Measurements from ENCODE around the gene SLC39A8. TPM values are rescaled to one million over a fixed set of nuclear protein-coding genes. Genes with fewer than 3 reads are reported as not detected.
"Not testable (repeated sequence)": the region's sequence is repeated elsewhere in the genome, so short reads cannot be mapped to it uniquely, and the experiment has no call there.

SLC39A8 gene
- total and polyA plus RNA-seq, 2 donors = 8.1 to 25.3 TPM

DNA sequence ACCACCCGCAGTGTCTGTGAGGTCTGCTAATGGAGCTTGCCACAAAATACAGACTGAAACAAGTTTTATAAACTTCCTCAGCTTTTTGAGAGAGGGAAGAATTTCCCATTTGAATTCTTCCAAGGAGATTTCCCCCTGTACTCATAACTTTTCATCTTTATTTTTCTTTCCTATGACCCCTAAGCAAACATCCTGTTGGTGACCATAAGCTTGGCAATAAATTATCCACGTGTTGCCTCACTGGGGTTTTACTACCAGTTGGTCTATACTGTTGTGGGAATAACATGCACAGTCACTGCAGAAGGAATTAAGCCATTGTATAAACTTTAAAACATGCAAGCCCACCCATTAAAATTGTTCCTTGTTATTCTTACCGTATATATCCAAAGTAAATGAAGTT, 86.2 kb downstream of the SLC39A8 start:
- H3K27ac ChIP-seq (ENCODE audit: low read depth) = no peak overlapping the region
- H3K36me3 ChIP-seq (ENCODE audit: insufficient read depth) = no peaks in the 10 kb centered on the region
- WGBS = 46% methylated on average over 3 of the region's 3 CpGs
- no peak overlapping the region for H3K4me3 ChIP-seq (ENCODE audit: low read depth, low read length)
- DNase-seq (ENCODE audit: extremely low spot score) = no peak
- H3K4me1 ChIP-seq (ENCODE audit: insufficient read depth) = no peaks in the 10 kb centered on the region

DNA sequence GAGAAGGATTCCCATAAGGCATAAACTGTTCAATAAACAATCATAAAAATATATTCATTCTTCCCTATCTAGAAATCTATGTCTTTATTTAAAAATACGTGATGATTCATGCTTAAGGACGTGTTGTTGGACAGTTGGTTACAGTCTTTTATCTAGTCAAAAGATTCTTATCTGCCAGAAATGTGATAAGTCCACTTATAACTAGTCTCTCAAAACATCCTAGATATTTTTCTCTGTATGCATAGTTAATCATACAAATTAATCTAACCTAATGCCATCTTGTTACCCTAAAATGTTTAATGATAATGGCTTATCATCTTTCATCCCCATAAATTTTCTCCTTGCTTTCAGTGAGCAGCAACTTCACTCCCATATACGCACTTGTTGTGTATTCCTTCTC, 89.0 kb downstream of the SLC39A8 start:
- Histone ChIP-seq H3K4me3 (ENCODE audit: low read depth, low read length) (no peak overlapping the region), H3K27ac (ENCODE audit: low read depth) (no peak overlapping the region), H3K36me3 (ENCODE audit: insufficient read depth) (no peaks in the 10 kb centered on the region), H3K4me1 (ENCODE audit: insufficient read depth) (no peaks in the 10 kb centered on the region)
- DNase-seq (ENCODE audit: extremely low spot score) = no peak
- 28% methylated on average over 3 of the region's 3 CpGs for WGBS

DNA sequence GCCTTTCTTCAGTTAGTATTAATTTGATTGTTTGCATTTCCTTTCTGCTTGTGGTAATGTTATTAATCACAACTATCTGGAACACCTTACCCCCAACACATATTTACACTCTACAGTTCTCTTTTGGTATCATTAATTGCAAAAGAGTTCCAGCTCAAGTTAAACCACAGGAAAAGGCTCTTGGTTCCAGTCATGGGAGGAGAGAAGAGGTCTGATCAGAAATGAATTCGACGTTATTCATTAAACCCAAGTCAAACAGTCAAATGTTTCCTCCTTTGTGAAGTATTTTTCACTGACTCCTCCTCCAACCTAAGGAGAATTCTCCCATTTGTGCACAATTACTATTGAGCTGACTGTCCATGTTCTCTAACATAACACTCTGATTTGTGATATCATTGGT, 91.4 kb downstream of the SLC39A8 start:
- DNase-seq (ENCODE audit: extremely low spot score) = no peak
- H3K36me3 ChIP-seq (ENCODE audit: insufficient read depth) = no peaks in the 10 kb centered on the region
- no peaks in the 10 kb centered on the region for H3K4me1 ChIP-seq (ENCODE audit: insufficient read depth)
- H3K27ac ChIP-seq (ENCODE audit: low read depth) = no peak overlapping the region
- 94% methylated on average over 2 of the region's 2 CpGs for WGBS
- no peak overlapping the region for H3K4me3 ChIP-seq (ENCODE audit: low read depth, low read length)

DNA sequence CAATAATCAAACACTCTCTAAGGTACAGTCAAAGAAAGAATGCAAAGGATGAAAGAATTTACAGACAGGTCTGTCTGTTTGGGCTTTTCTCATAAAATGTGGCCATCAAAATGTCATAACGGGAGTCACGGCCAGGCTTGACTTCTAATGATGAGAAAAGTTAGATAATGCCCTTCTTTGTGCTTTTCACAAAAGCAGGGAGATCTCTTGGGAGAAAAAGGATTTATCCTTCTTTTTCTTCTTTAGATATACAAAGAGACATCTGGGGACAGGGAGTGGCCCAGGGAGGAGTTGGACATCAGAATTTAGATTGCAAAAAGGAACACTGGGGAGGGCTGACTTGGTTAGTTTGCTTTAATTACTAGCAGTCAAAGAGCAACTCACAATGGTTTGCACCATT, 93.1 kb downstream of the SLC39A8 start:
- DNase-seq (ENCODE audit: extremely low spot score) = no peak
- 79% methylated on average over 2 of the region's 2 CpGs for WGBS
- Histone ChIP-seq H3K36me3 (ENCODE audit: insufficient read depth) (no peaks in the 10 kb centered on the region), H3K4me1 (ENCODE audit: insufficient read depth) (no peaks in the 10 kb centered on the region), H3K27ac (ENCODE audit: low read depth) (no peak overlapping the region), H3K4me3 (ENCODE audit: low read depth, low read length) (no peak overlapping the region)

DNA sequence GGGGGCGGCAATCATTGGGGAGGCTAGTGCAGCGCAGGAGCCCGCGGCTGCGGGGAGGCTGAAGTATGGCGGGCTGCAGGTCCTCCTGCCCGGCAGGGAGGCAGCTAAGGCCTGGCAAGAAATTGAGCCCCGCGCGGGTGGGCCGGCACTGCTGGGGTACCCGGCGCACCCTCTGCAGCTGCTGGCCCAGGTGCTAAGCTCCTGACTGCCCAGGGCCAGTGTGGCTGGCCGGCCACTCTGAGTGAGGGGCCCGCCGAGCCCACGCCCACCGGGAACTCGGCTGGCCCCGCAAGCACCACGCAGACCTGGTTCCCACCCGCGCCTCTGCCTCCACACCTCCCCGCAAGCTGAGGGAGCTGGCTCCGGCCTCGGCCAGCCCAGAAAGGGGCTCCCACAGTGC, 94.9 kb downstream of the SLC39A8 start:
- WGBS = 85% methylated on average over 26 of the region's 26 CpGs

DNA sequence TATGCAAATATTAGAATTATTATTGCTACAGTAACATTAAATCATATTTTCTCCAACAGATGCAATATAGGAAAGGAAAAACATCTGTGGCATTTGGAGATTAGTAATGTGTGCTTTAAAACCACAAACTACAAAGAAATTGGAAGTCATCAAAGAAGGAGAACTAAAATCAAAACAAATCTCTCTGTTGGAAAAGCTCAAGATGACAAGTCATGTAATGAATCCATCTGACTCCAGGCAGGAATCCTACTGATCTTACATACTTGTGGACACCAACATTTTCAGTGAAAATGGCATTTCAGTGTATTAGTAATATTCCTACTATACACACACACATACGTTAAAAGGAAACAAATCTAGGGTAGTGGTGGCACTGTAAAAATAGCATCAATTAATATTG, 98.2 kb downstream of the SLC39A8 start:
- Histone ChIP-seq H3K4me1 (ENCODE audit: insufficient read depth) (no peaks in the 10 kb centered on the region), H3K27ac (ENCODE audit: low read depth) (no peak overlapping the region), H3K36me3 (ENCODE audit: insufficient read depth) (no peaks in the 10 kb centered on the region), H3K4me3 (ENCODE audit: low read depth, low read length) (no peak overlapping the region)
- WGBS = 63% methylated on average over 1 of the region's 1 CpG
- no peak for DNase-seq (ENCODE audit: extremely low spot score)

More for the DNA sequence above, 94.9 kb downstream of the SLC39A8 start:
- no peak overlapping the region for H3K4me3 ChIP-seq (ENCODE audit: low read depth, low read length)
- H3K27ac ChIP-seq (ENCODE audit: low read depth) = no peak overlapping the region
- no peaks in the 10 kb centered on the region for H3K4me1 ChIP-seq (ENCODE audit: insufficient read depth)
- no peak for DNase-seq (ENCODE audit: extremely low spot score)
- H3K36me3 ChIP-seq (ENCODE audit: insufficient read depth) = no peaks in the 10 kb centered on the region

DNA sequence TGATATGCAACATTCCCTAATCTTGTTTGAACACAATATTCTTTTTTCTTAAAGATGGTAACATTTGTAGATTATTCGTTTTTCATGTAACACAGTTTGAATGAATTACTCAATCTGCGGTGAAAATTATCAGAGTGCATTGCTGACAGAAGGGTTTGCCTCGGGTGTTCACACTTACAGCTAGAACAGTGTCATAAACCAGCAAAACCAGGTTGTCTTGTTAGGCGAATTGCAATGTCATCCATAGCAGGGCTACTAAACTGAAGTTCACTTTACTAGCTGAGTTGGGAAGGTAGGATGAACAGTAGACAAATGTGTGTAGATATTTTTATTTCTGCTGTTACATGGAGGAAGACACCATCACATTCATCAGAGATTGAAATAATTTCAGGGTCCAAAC, 98.9 kb downstream of the SLC39A8 start:
- Histone ChIP-seq H3K27ac (ENCODE audit: low read depth) (no peak overlapping the region), H3K4me1 (ENCODE audit: insufficient read depth) (no peaks in the 10 kb centered on the region), H3K4me3 (ENCODE audit: low read depth, low read length) (no peak overlapping the region), H3K36me3 (ENCODE audit: insufficient read depth) (no peaks in the 10 kb centered on the region)
- DNase-seq (ENCODE audit: extremely low spot score) = no peak
- WGBS = 82% methylated on average over 4 of the region's 4 CpGs

DNA sequence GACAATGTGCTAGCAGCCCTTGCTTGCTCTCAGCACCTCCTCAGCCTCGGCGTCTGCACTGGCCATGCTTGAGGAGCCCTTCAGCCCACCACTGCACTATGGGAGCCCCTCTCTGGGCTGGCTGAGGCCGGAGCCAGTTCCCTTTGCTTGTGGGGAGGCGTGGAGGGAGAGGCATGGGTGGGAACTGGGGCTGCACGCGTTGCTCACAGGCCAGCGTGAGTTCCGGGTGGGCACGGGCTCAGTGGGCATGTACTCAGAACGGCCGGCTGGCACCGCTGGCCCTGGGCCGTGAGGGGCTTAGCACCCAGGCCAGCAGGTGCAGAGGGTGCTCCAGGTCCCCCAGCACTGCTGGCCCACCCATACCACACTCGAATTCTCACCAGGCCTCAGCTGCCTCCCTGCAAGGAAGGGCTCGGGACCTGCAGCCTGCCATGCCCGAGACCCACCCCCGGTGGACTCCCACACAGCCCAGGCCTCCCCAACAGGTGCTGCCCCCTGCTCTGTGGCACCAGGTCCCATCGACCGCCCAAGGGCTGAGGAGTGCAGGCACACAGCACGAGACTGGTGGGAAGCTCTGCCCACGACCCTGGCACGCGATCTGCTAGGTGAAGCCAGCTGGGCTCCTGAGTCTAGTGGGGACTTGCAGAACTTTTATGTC, 100.3 kb downstream of the SLC39A8 start:
- no peak for DNase-seq (ENCODE audit: extremely low spot score)
- Histone ChIP-seq H3K27ac (ENCODE audit: low read depth) (no peak overlapping the region), H3K4me3 (ENCODE audit: low read depth, low read length) (no peak overlapping the region), H3K36me3 (ENCODE audit: insufficient read depth) (no peaks in the 10 kb centered on the region), H3K4me1 (ENCODE audit: insufficient read depth) (no peaks in the 10 kb centered on the region)
- 84% methylated on average over 23 of the region's 23 CpGs for WGBS

DNA sequence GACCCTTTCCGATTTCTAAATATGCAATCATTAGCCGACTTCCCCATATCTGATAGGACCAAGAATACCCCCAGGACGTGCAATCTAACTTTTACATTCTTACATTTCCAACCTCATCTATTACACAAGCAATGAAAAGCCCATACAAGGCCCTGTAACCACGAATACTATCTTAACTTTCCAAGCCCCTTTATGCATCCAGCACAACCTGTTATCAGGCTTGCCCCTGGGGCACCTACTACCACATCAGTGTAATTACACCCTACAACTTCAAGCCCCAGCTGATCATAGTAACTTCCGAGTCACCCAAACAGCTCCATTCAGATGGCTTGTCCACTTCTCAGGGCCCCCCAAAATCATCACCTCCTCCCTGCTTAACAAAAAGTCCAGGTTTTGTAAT, 102.0 kb downstream of the SLC39A8 start:
- not testable (repeated sequence) for H3K36me3 ChIP-seq (ENCODE audit: insufficient read depth); H3K4me1 ChIP-seq (ENCODE audit: insufficient read depth); DNase-seq (ENCODE audit: extremely low spot score); H3K27ac ChIP-seq (ENCODE audit: low read depth); H3K4me3 ChIP-seq (ENCODE audit: low read depth, low read length)
- 73% methylated on average over 5 of the region's 5 CpGs for WGBS

DNA sequence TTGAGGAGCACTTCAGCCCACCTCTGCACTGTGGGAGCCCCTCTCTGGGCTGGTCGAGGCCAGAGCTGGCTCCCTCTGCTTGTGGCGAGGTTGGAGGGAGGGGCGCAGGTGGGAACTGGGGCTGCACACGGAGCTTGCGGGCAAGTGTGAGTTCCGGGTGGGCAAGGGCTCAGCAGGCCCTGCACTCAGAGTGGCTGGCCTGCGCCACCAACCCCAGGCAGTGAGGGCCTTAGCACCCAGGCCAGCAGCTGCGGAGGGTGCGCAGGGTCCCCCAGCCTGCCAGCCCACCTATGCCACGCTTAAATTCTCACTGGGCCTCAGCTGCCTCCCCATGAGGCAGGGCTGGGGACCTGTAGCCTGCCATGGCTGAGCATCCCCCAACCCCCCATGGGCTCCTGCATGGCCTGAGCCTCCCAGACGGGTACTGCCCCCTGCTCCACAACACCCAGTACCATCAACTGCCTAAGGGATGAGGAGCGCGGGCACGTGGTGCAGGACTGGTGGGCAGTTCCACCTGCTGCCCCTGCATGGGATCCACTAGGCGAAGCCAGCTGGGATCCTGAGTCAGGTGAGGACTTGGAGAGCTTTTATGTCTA, 110.9 kb downstream of the SLC39A8 start:
- WGBS = 97% methylated on average over 15 of the region's 15 CpGs
- no peak for DNase-seq (ENCODE audit: extremely low spot score)
- H3K27ac ChIP-seq (ENCODE audit: low read depth) = no peak overlapping the region
- H3K4me1 ChIP-seq (ENCODE audit: insufficient read depth) = no peaks in the 10 kb centered on the region
- H3K4me3 ChIP-seq (ENCODE audit: low read depth, low read length) = no peak overlapping the region
- H3K36me3 ChIP-seq (ENCODE audit: insufficient read depth) = no peaks in the 10 kb centered on the region

DNA sequence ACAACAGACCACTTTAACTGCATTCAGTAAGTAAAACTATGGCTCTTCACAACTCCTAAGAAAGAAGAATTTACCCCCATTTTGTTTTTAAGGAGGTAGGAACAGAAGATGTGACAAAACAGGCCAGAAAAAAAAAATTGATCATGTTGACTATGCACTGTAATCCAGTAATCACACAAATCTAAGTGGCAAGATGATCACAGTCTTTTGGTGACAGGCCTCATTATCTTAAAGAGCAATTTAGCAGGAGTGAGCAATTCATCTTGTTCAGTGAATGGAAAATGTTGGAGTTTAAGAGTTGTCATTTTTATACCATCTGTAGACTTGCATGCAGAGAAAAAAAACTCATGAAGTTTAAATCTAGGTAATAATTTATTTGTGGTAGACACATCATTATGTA, 115.1 kb downstream of the SLC39A8 start:
- Histone ChIP-seq H3K27ac (ENCODE audit: low read depth) (no peak overlapping the region), H3K4me1 (ENCODE audit: insufficient read depth) (no peaks in the 10 kb centered on the region), H3K4me3 (ENCODE audit: low read depth, low read length) (no peak overlapping the region), H3K36me3 (ENCODE audit: insufficient read depth) (no peaks in the 10 kb centered on the region)
- no peak for DNase-seq (ENCODE audit: extremely low spot score)

DNA sequence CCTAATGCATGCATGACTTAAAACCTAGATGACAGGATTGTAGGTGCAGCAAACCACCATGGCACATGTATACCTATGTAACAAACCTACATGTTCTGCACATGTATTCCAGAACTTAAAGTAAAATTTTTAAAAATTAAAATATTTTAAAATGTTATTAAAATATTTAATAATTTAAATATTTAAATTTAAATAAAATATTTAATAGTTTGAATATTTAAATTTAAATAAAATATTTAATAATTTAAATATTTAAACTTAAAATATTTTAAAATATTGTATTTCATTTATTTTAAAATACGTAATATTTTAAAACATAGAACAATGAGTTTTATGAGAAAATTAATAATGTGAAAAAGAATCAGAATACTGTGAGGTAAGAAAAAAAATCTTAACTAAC, 117.9 kb downstream of the SLC39A8 start:
- no peak for DNase-seq (ENCODE audit: extremely low spot score)
- H3K36me3 ChIP-seq (ENCODE audit: insufficient read depth) = no peaks in the 10 kb centered on the region
- H3K27ac ChIP-seq (ENCODE audit: low read depth) = no peak overlapping the region
- H3K4me1 ChIP-seq (ENCODE audit: insufficient read depth) = no peaks in the 10 kb centered on the region
- WGBS = 50% methylated on average over 1 of the region's 1 CpG
- H3K4me3 ChIP-seq (ENCODE audit: low read depth, low read length) = no peak overlapping the region

DNA sequence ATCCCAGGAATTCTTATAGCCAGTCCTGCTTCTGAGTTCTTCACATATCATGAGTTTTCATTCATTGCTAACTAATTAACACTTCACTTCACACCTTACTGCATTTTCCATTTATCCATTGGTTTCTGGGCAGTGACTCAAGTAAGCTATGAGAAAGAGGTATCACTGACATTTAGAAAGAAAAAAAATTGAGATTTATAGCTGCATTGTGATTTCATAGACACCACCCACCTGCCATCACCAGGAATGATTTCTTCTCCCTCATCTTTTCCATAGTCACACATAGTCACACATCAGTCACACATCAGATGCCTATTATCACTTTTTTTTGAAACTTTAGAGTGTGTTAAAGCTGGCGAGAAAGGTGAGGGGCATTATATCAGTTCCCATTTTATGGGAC, 121.8 kb downstream of the SLC39A8 start:
- H3K4me1 ChIP-seq (ENCODE audit: insufficient read depth) = no peaks in the 10 kb centered on the region
- no peak overlapping the region for H3K4me3 ChIP-seq (ENCODE audit: low read depth, low read length)
- no peak for DNase-seq (ENCODE audit: extremely low spot score)
- H3K27ac ChIP-seq (ENCODE audit: low read depth) = no peak overlapping the region
- H3K36me3 ChIP-seq (ENCODE audit: insufficient read depth) = no peaks in the 10 kb centered on the region
- WGBS = 96% methylated on average over 1 of the region's 1 CpG

DNA sequence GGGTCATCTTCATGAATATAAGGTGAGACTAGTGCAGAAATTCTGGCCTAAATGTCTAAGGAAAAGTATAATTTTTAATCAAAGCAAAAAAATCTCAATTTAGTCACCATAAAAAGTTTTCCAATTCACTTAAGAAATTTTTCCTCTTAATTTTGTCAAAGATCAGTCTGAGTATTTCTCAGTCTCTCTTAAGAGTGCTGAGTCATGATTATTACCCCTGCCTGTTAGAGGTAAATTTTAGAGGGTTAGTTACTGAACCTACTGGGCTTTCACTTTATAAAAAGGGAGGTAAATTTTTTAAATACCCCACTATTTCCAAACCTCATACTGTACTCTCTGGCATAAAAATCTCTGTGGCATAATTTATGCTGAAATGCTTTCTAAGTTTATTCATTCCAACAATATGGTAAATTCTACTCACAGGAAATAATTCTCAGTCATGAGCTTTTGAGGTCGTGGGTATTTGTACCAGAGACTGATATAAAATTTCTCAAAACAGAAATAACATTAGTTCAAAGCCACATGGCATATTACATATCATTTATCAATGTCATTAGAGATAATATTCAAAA, 122.4 kb downstream of the SLC39A8 start:
- no peak overlapping the region for H3K4me3 ChIP-seq (ENCODE audit: low read depth, low read length)
- no peak overlapping the region for H3K27ac ChIP-seq (ENCODE audit: low read depth)
- no peaks in the 10 kb centered on the region for H3K4me1 ChIP-seq (ENCODE audit: insufficient read depth)
- 48% methylated on average over 1 of the region's 1 CpG for WGBS
- no peak for DNase-seq (ENCODE audit: extremely low spot score)
- H3K36me3 ChIP-seq (ENCODE audit: insufficient read depth) = no peaks in the 10 kb centered on the region
